Gastroesophageal sphincter (tissue), 4 donors: Measurements from ENCODE around the gene MAGEA8. TPM values are rescaled to one million over a fixed set of nuclear protein-coding genes. Genes with fewer than 3 reads are reported as not detected.
"Not testable (repeated sequence)": the region's sequence is repeated elsewhere in the genome, so short reads cannot be mapped to it uniquely, and the experiment has no call there.

Experiments
- ATAC-seq: fragments of 150-250 bp; one replicate; pipeline ENCODE4 v1.9.1; 2016; ENCODE audit warnings: mild to moderate bottlenecking, moderate library complexity
- H3K27ac ChIP-seq, 4 donors: fragments of 200-600 bp; sonication (generic) in 3 of 4; 1 replicate in 3 of 4; 2 replicates in 1 of 4; pipeline ENCODE4 v1.5.1; 2016 to 2019
- H3K27me3 ChIP-seq: fragments of 200-600 bp; sonication (generic); one replicate; pipeline ENCODE4 v1.5.1; 2019
- H3K36me3 ChIP-seq, 2 donors: fragments of 200-600 bp; sonication (generic); one replicate each; pipeline ENCODE4 v1.5.1; 2019; ENCODE audit warnings: control low read depth in 1 of 2
- H3K4me1 ChIP-seq, 3 donors: fragments of 200-600 bp; sonication (generic); 1 replicate in 2 of 3; 2 replicates in 1 of 3; pipeline ENCODE4 v1.5.1; 2016 to 2019; ENCODE audit warnings: control low read depth in 2 of 3
- H3K4me3 ChIP-seq, 2 donors: fragments of 200-600 bp; sonication (generic); one replicate each; pipeline ENCODE4 v1.5.1; 2019; ENCODE audit warnings: mild to moderate bottlenecking in 1 of 2, moderate library complexity in 1 of 2
- H3K9me3 ChIP-seq, 3 donors: fragments of 200-600 bp; sonication (generic); one replicate each; pipeline ENCODE4 v1.5.1; 2017 to 2019; ENCODE audit warnings: control low read depth in 2 of 3
- EP300 ChIP-seq: sonication (generic); formaldehyde crosslinking; IDR thresholded peaks from one replicate; pipeline ENCODE4 v1.6.1; 2017; ENCODE audit warnings: antibody characterized with exemption, mild to moderate bottlenecking
- POLR2A ChIP-seq, 2 donors: fragments of 450-650 bp; IDR thresholded peaks; one replicate each; pipeline ENCODE4 v1.6.1; 2017; ENCODE audit warnings: antibody characterized with exemption in 2 of 2, mild to moderate bottlenecking in 2 of 2, moderate library complexity in 1 of 2
- POLR2AphosphoS5 ChIP-seq: sonication (generic); formaldehyde crosslinking; IDR thresholded peaks from one replicate; pipeline ENCODE4 v1.6.1; 2017; ENCODE audit warnings: antibody characterized with exemption
- WGBS, 2 donors: methylation state at CpG; one replicate each; pipeline ENCODE4 v1.1.5; 2018; ENCODE audit warnings: low coverage in 1 of 2; 5-methylcytosine and 5-hydroxymethylcytosine counted together
- total RNA-seq, 4 donors: library from RNA; depleted of rRNA; stranded (reverse); fragments of >200 nt; gene quantifications; one replicate each; pipeline ENCODE4 v1.1.0, GENCODE V29; 2016
- TF ChIP-seq, protein P1 (sequence below), 4 experiments: fragments of 200-600 bp in 2 of 4; fragments of 450-650 bp in 2 of 4; sonication (generic) in 1 of 4; IDR thresholded peaks; one replicate each; pipeline ENCODE4 v1.5.1; 2017 to 2019; ENCODE audit warnings: antibody characterized with exemption in 4 of 4, mild to moderate bottlenecking in 2 of 4, moderate library complexity in 2 of 4

The MAGEA8 gene, protein sequence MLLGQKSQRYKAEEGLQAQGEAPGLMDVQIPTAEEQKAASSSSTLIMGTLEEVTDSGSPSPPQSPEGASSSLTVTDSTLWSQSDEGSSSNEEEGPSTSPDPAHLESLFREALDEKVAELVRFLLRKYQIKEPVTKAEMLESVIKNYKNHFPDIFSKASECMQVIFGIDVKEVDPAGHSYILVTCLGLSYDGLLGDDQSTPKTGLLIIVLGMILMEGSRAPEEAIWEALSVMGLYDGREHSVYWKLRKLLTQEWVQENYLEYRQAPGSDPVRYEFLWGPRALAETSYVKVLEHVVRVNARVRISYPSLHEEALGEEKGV
- total RNA-seq: not detected

- TF ChIP-seq EP300 (no peak), POLR2AphosphoS5 (no peak), POLR2A (IDR thresholded peaks at IDR 0.05) (no peak)
- TF ChIP-seq, protein P1, sequence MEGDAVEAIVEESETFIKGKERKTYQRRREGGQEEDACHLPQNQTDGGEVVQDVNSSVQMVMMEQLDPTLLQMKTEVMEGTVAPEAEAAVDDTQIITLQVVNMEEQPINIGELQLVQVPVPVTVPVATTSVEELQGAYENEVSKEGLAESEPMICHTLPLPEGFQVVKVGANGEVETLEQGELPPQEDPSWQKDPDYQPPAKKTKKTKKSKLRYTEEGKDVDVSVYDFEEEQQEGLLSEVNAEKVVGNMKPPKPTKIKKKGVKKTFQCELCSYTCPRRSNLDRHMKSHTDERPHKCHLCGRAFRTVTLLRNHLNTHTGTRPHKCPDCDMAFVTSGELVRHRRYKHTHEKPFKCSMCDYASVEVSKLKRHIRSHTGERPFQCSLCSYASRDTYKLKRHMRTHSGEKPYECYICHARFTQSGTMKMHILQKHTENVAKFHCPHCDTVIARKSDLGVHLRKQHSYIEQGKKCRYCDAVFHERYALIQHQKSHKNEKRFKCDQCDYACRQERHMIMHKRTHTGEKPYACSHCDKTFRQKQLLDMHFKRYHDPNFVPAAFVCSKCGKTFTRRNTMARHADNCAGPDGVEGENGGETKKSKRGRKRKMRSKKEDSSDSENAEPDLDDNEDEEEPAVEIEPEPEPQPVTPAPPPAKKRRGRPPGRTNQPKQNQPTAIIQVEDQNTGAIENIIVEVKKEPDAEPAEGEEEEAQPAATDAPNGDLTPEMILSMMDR (IDR thresholded peaks at IDR 0.05): no peak
- H3K27me3 ChIP-seq: no peaks in the 10 kb centered on the region
- no peaks in the 10 kb centered on the region for H3K9me3 ChIP-seq
- no CpG with 5 or more reads among the region's 33 CpGs for WGBS, 2 donors
- H3K36me3 ChIP-seq: no peaks in the 10 kb centered on the region
- peak; percentile 4 for ATAC-seq
- H3K27ac ChIP-seq: no peak within 1 kb of the TSS
- no peak within 1 kb of the TSS for H3K4me3 ChIP-seq
- no peaks in the 10 kb centered on the region for H3K4me1 ChIP-seq
These were observed at the start of gene MAGEA8 for GRCh38 chrX:149881081-149881711. MAGEA8 (plus strand) TSS chrX:149881183; CDS start chrX:149884273, 3,090 bp downstream.

DNA sequence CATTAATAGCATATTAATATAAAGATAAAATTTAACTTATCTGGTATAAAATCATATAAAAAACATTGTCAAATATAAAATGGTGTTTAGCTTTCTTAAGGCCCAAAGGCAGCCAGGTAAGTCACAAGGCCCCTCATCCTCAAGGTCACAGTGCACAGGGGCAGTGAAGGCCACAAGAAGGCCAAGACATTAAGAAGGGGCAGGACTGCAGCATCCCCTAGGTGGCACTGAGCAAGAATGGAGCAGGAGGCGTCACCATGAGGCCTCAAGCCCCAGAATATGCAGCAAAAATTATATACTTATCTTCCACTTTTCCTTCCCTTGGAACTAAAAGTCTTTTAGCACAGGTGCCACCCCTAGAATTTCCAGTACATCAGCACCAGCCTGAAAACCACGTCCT, 49.5 kb upstream of the MAGEA8 start:
- TF ChIP-seq POLR2A (IDR thresholded peaks at IDR 0.05) (no peak), EP300 (no peak)
- TF ChIP-seq, protein P1 (IDR thresholded peaks at IDR 0.05): no peak
- Histone ChIP-seq H3K4me3 (no peak overlapping the region), H3K4me1 (no peaks in the 10 kb centered on the region), H3K27me3 (no peaks in the 10 kb centered on the region), H3K27ac (no peak overlapping the region), H3K9me3 (no peaks in the 10 kb centered on the region), H3K36me3 (no peaks in the 10 kb centered on the region)
- no peak for ATAC-seq
- 30 to 88% methylated on average over 1 of the region's 2 CpGs for WGBS, 2 donors

- H3K9me3 ChIP-seq, H3K36me3 ChIP-seq, ATAC-seq, H3K27me3 ChIP-seq, H3K4me1 ChIP-seq, H3K4me3 ChIP-seq, H3K27ac ChIP-seq: not testable (repeated sequence)
- 51 to 67% methylated on average over 1 to 4 of the region's 5 CpGs for WGBS, 2 donors
These were observed 44.3 kb upstream of the MAGEA8 start for GRCh38 chrX:149836728-149837127.

GRCh38 chrX:149837167-149837566, 43.8 kb upstream of the MAGEA8 start:
- TF ChIP-seq, protein P1 (IDR thresholded peaks at IDR 0.05): no peak
- no peaks in the 10 kb centered on the region for H3K9me3 ChIP-seq
- ATAC-seq: no peak
- H3K27ac ChIP-seq: no peak overlapping the region
- H3K27me3 ChIP-seq: no peaks in the 10 kb centered on the region
- H3K36me3 ChIP-seq: no peaks in the 10 kb centered on the region
- no peak overlapping the region for H3K4me3 ChIP-seq
- H3K4me1 ChIP-seq: no peaks in the 10 kb centered on the region

DNA sequence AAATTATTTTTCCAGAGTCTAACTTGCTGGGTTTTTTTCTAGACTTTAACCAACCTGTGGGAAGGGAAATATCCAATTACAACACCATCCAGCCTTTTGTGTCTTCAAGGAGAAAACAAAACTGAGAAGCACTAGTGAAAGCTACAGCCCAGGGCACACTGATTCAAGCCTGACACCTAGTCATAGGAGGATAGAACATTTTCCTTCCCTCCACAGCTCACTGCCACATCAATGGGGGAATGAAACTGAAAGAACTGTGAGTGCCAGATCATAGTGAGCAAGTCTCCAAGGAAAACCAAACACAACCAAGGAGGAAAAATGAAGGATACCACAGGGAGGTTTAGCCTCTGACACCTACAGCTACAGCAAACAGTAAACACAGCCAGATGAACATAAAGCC, 43.3 kb upstream of the MAGEA8 start:
- TF ChIP-seq EP300: no peak
- TF ChIP-seq, protein P1 (IDR thresholded peaks at IDR 0.05): no peak
- TF ChIP-seq POLR2AphosphoS5: no peak
- TF ChIP-seq POLR2A (IDR thresholded peaks at IDR 0.05): no peak
- H3K36me3 ChIP-seq: no peaks in the 10 kb centered on the region
- no peaks in the 10 kb centered on the region for H3K27me3 ChIP-seq
- H3K4me1 ChIP-seq: no peaks in the 10 kb centered on the region
- no peak overlapping the region for H3K4me3 ChIP-seq
- no peak for ATAC-seq
- no peaks in the 10 kb centered on the region for H3K9me3 ChIP-seq
- no peak overlapping the region for H3K27ac ChIP-seq
